ENCODE measurements around the gene ITK. TPM values are rescaled to one million over a fixed set of nuclear protein-coding genes. Genes with fewer than 3 reads are reported as not detected.

The ITK gene
- total and polyA plus RNA-seq, 2 of the 8 experiments (the other 6 are each of a cell fraction or from before 2014, with no cell fraction given), result 0.05 TPM; not detected in 1

DNA sequence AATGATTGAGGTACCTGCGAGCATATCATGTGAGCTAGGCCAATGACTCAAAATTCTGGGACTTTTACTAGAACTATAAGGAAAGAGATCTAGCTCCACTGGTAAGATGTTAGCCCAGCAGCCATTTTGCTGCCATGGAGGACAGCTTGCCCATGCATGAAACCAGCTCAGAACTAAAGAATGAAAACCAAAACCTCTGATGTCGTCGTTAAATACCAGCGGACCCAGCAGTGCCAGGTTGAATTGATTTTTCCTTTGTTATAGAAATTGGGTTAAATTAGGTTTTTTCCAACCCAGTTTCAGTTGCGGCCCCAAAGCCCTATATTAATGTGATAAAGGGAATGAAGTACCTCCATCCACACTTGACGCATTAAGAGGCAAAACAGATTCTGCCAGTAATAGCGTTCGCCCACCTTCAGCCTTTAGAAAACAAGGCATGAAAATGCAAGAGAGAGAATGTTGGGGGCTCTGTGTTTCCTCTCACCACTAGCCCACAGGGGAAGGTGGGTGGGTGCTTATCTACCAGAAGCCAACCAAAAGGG, 5.5 kb upstream of the ITK start:
- H3K79me2 ChIP-seq (ENCODE audit: control insufficient read depth in 1 of 2, insufficient read depth in 2 of 2, low read length in 2 of 2), result no peaks in the 10 kb centered on the region
- WGBS, 2 experiments (ENCODE audit: extremely low coverage in 1 of 2, insufficient coverage in 1 of 2, insufficient read length in 1 of 2, insufficient replicate concordance in 2 of 2, low coverage in 1 of 2, low lambda C conversion rate in 2 of 2, missing lambda C conversion rate in 1 of 2), result 93% methylated on average over 8 of the region's 8 CpGs; no CpG with 5 or more reads in 1 of the 2 experiments
- H2AFZ ChIP-seq (ENCODE audit: low read length), result no peak overlapping the region

More for the DNA sequence above, 5.5 kb upstream of the ITK start:
- Histone ChIP-seq H3K23me2 (ENCODE audit: low read depth, low read length) (no peaks in the 10 kb centered on the region), H2BK120ac (replicated peaks; ENCODE audit: low read depth, low read length) (no peak overlapping the region), H2BK5ac (ENCODE audit: low read depth, low read length) (no peak overlapping the region), H2BK12ac (ENCODE audit: low read depth, low read length) (no peak overlapping the region), H3K27me3 (replicated peaks in 1 of 4; ENCODE audit: control insufficient read depth in 3 of 4, extremely low read depth in 1 of 4, insufficient read depth in 3 of 4, low read length in 3 of 4) (no peaks in the 10 kb centered on the region), H4K8ac (ENCODE audit: extremely low read depth, insufficient read depth, low read length) (no peak overlapping the region), H3K4me2 (ENCODE audit: insufficient read depth in 1 of 2, low read depth in 2 of 2, low read length in 2 of 2) (no peak overlapping the region), H4K5ac (ENCODE audit: insufficient read length, low read depth, low read length) (no peak overlapping the region), H3K14ac (ENCODE audit: insufficient read length) (no peak overlapping the region), H3K9me3 (ENCODE audit: insufficient read depth in 2 of 2, low read depth in 1 of 2, low read length in 1 of 2) (no peaks in the 10 kb centered on the region), H3K18ac (ENCODE audit: extremely low read depth, low read length) (no peak overlapping the region), H3K23ac (ENCODE audit: insufficient read length) (no peak overlapping the region), H2BK20ac (ENCODE audit: low read length) (no peak overlapping the region), H4K91ac (replicated peaks; ENCODE audit: insufficient read length, low read length) (no peak overlapping the region), H3K36me3 (ENCODE audit: control insufficient read depth in 2 of 4, insufficient read depth in 4 of 4, low read length in 3 of 4) (no peaks in the 10 kb centered on the region), H2AK5ac (ENCODE audit: low read depth, low read length) (no peak overlapping the region), H3K79me1 (ENCODE audit: low read depth, low read length) (no peaks in the 10 kb centered on the region), H3K9ac (replicated peaks in 1 of 4; ENCODE audit: extremely low read depth in 1 of 4, low read depth in 3 of 4, low read length in 3 of 4) (no peak overlapping the region), H3K4ac (replicated peaks; ENCODE audit: insufficient read length, low read depth, low read length) (no peak overlapping the region), H3K56ac (replicated peaks; ENCODE audit: insufficient read length, low read depth, low read length) (no peak overlapping the region), H2BK15ac (ENCODE audit: low read length) (no peak overlapping the region), H4K20me1 (replicated peaks in 1 of 2; ENCODE audit: control insufficient read depth in 1 of 2, insufficient read depth in 2 of 2, low read length in 2 of 2) (no peaks in the 10 kb centered on the region), H3K4me1 (replicated peaks in 1 of 4; ENCODE audit: control insufficient read depth in 3 of 4, insufficient read depth in 4 of 4, low read length in 3 of 4) (no peaks in the 10 kb centered on the region), H3K4me3 (ENCODE audit: extremely low read depth in 1 of 4, insufficient read depth in 2 of 4, low read depth in 3 of 4, low read length in 4 of 4) (no peak overlapping the region), H3K27ac (ENCODE audit: low read depth, low read length) (no peak overlapping the region)
- DNase-seq (ENCODE audit: low read depth in 1 of 2, low spot score in 2 of 2) (no peak), FAIRE-seq (no peak)
- ChIA-PET POLR2A (ENCODE audit: partially characterized antibody) (no interaction called here), CTCF (ENCODE audit: partially characterized antibody) (interaction anchor here (0.5 kb wide), 1 partner anchor 221 kb away, joined by 3 read pairs; no protein-coding TSS in a partner anchor)
- TF ChIP-seq BRCA1 (IDR thresholded peaks at IDR 0.05; ENCODE audit: low read depth, low read length) (no peak), KDM5A (IDR thresholded peaks at IDR 0.05; ENCODE audit: low read length) (no peak), SAP30 (IDR thresholded peaks at IDR 0.05; ENCODE audit: insufficient read depth, insufficient replicate concordance, low read length) (no peak), SP4 (IDR thresholded peaks at IDR 0.05; ENCODE audit: low read length) (no peak), EZH2 (IDR thresholded peaks at IDR 0.05; ENCODE audit: low read depth, low read length, severe bottlenecking) (no peak)
- TF ChIP-seq, protein P1, sequence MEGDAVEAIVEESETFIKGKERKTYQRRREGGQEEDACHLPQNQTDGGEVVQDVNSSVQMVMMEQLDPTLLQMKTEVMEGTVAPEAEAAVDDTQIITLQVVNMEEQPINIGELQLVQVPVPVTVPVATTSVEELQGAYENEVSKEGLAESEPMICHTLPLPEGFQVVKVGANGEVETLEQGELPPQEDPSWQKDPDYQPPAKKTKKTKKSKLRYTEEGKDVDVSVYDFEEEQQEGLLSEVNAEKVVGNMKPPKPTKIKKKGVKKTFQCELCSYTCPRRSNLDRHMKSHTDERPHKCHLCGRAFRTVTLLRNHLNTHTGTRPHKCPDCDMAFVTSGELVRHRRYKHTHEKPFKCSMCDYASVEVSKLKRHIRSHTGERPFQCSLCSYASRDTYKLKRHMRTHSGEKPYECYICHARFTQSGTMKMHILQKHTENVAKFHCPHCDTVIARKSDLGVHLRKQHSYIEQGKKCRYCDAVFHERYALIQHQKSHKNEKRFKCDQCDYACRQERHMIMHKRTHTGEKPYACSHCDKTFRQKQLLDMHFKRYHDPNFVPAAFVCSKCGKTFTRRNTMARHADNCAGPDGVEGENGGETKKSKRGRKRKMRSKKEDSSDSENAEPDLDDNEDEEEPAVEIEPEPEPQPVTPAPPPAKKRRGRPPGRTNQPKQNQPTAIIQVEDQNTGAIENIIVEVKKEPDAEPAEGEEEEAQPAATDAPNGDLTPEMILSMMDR (IDR thresholded peaks at IDR 0.05; ENCODE audit: control extremely low read depth in 1 of 3, insufficient read depth in 1 of 3, low read depth in 1 of 3, low read length in 3 of 3), result no peak

Measured in H1 (cell line).